SK-N-MC (cell line): ENCODE data around the gene PLXNA2.

ENCODE experiments used
- DNase-seq: peaks from one replicate; pipeline ENCODE4 v3.0.0-alpha.2; 2011; ENCODE audit warnings: low read depth, low spot score
- H3K27ac ChIP-seq: fragments of 200-600 bp; sonication (generic); 2 replicates; pipeline ENCODE4 v1.5.1; 2016; ENCODE audit warnings: mixed run types
- H3K36me3 ChIP-seq: fragments of 200-600 bp; sonication (generic); 2 replicates; pipeline ENCODE4 v1.6.1; 2017; ENCODE audit warnings: antibody characterized with exemption, low read length, mixed read lengths; ENCODE audit not compliant: insufficient read depth
- H3K4me3 ChIP-seq: fragments of 200-600 bp; sonication (generic); 2 replicates; pipeline ENCODE4 v1.5.1; 2016
- H3K9ac ChIP-seq: fragments of 200-600 bp; sonication (generic); 2 replicates; pipeline ENCODE4 v1.8.0; 2017; ENCODE audit warnings: mixed run types, mixed read lengths; ENCODE audit not compliant: insufficient read length
- H3K9me3 ChIP-seq: fragments of 200-600 bp; sonication (generic); 2 replicates; pipeline ENCODE4 v1.6.1; 2017; ENCODE audit warnings: low read depth, mild to moderate bottlenecking, antibody characterized with exemption, low read length, moderate library complexity, mixed read lengths
- EZH2 ChIP-seq: fragments of 200-600 bp; sonication (generic); IDR thresholded peaks from one replicate; pipeline ENCODE4 v1.6.1; 2017; ENCODE audit warnings: antibody characterized with exemption
- FOXP2 ChIP-seq: optimal IDR thresholded peaks from 2 replicates; pipeline ENCODE3; 2011; ENCODE audit warnings: mild to moderate bottlenecking, moderate library complexity; ENCODE audit not compliant: insufficient read depth; ENCODE audit errors: extremely low read length, control extremely low read depth
- POLR2AphosphoS5 ChIP-seq: IDR thresholded peaks from 2 replicates; pipeline ENCODE4 v1.6.1; 2012; ENCODE audit warnings: mild to moderate bottlenecking, low read depth, low read length, borderline replicate concordance

Gene PLXNA2

DNA sequence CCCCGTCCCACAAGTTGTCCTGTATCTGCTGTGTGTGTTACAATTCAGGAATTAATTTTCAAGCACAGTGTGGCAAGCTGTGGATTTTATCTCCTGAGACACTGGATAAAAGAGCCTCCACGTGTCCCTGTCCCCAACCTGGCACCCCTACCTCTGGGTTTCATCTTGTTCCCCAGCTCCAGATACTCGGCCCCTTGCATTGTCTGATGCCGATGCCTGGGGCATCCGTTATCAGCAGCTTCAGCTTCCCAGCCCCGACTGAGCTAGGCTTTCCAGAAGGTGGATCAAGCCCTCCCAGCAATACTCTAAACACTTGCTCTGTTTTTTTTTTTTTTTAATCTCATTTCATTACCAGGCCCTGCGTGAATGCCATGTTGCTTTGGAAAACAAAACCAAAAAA lies 159.4 kb downstream of the PLXNA2 start:
- Histone ChIP-seq H3K27ac (no peak overlapping the region), H3K9ac (no peak overlapping the region), H3K36me3 (no peaks in the 10 kb centered on the region), H3K9me3 (no peaks in the 10 kb centered on the region), H3K4me3 (no peak overlapping the region)
- no peak for DNase-seq
- no peak for TF ChIP-seq POLR2AphosphoS5
- no peak for TF ChIP-seq FOXP2
- no peak for TF ChIP-seq EZH2

DNA sequence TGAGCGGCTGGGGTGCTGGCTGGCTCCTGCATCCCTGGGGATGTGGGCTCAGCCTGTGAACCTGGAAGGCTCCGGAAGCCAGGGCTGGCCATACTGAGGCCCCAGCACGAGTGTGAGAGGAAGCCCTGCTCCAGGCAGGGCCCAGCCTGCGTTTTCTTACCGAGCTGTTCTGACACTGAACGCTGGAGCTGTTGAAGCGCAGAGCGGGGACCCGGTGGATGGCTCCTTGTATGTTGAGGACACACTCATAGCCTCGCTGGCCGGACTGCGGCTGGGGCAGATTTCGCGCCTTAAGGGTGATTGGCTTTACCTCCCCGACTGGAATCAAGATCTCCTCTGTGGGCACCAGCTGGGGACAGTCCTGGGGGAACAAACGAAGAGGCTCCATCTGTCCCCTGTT lies 160.0 kb downstream of the PLXNA2 start:
- Histone ChIP-seq H3K9me3 (no peaks in the 10 kb centered on the region), H3K36me3 (no peaks in the 10 kb centered on the region), H3K27ac (no peak overlapping the region), H3K9ac (no peak overlapping the region), H3K4me3 (no peak overlapping the region)
- no peak for DNase-seq
- TF ChIP-seq POLR2AphosphoS5 (no peak), EZH2 (no peak)

DNA sequence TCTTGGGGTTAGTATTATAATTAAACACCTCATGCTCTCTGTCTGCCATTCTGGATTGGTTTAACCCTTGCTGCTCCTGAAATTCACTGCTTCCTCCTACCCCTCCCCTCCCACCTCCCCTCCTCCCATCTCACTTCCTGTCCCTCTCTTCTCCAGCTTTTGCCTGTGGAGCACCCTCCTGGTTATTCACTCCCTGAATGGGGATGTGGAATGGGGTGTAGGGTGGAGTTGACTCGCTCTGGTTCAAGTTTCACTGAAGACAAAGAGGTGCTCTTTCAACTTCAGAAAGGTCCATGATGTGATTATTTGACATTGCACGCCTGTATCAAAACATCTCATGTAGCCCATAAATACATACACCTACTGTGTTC lies 160.5 kb downstream of the PLXNA2 start:
- no peak overlapping the region for H3K9ac ChIP-seq
- H3K27ac ChIP-seq: no peak overlapping the region
- TF ChIP-seq EZH2: no peak
- TF ChIP-seq POLR2AphosphoS5: no peak
- H3K36me3 ChIP-seq: no peaks in the 10 kb centered on the region
- H3K4me3 ChIP-seq: no peak overlapping the region
- H3K9me3 ChIP-seq: no peaks in the 10 kb centered on the region
- no peak for DNase-seq

DNA sequence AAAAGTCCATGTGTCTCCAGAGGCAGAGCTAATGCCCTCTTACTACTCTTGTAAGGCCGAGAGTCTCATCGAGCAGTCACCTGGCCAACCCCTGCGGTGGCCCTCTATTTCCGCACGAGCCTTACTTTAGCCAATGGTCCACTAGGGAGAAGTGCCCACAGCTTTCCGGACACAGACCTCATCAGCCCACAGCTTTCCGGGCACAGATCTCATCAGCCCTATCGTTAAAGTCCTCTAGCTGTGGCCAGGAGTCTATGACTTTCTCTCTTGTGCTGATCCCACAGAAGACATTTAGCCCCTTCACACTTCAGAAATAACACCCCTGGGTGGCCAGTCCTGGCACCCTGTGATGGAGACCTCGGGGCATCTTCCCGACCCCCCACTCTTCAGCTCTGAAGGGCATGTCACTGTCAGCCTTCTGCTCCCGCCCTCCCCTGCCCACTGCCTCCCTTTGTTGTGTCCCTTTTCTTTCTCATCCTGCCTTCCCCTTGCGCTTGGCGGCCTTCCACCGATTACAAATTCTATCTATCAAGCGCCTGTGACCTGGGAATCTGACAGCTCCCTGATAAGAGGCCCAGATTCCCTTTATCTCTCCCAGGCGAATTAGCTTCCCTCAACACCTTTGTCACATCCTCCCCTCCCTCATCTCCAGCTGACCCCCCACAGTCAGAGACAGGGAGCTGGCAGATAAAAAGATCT lies 161.0 kb downstream of the PLXNA2 start:
- no peak overlapping the region for H3K9ac ChIP-seq
- no peak overlapping the region for H3K4me3 ChIP-seq
- H3K9me3 ChIP-seq: no peaks in the 10 kb centered on the region
- no peak overlapping the region for H3K27ac ChIP-seq
- no peak for DNase-seq
- TF ChIP-seq POLR2AphosphoS5 (no peak), EZH2 (no peak), FOXP2 (no peak)
- H3K36me3 ChIP-seq: no peaks in the 10 kb centered on the region

DNA sequence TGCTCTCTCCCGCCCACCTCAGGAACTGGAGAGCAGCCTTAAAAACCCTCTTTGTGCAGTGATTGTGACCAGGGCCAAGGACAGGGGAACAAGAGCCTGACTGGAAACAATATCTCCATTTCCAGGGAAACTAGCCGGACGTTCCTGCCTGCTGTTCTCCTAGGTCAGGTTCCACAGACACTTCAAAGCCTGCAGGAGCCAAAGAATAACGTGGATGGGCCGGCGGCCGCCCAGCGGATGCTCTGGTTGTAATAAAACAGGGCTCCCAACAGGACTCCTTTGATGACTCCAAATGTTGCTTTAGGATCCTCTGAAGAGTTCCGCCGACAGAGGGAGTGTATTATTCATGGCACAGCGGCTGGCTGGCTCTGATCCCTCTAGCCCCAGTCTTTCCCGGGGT lies 162.2 kb downstream of the PLXNA2 start:
- H3K9me3 ChIP-seq: no peaks in the 10 kb centered on the region
- no peak overlapping the region for H3K9ac ChIP-seq
- no peaks in the 10 kb centered on the region for H3K36me3 ChIP-seq
- no peak for TF ChIP-seq POLR2AphosphoS5
- TF ChIP-seq FOXP2: no peak
- TF ChIP-seq EZH2: no peak
- H3K4me3 ChIP-seq: no peak overlapping the region
- DNase-seq: no peak
- H3K27ac ChIP-seq: no peak overlapping the region

DNA sequence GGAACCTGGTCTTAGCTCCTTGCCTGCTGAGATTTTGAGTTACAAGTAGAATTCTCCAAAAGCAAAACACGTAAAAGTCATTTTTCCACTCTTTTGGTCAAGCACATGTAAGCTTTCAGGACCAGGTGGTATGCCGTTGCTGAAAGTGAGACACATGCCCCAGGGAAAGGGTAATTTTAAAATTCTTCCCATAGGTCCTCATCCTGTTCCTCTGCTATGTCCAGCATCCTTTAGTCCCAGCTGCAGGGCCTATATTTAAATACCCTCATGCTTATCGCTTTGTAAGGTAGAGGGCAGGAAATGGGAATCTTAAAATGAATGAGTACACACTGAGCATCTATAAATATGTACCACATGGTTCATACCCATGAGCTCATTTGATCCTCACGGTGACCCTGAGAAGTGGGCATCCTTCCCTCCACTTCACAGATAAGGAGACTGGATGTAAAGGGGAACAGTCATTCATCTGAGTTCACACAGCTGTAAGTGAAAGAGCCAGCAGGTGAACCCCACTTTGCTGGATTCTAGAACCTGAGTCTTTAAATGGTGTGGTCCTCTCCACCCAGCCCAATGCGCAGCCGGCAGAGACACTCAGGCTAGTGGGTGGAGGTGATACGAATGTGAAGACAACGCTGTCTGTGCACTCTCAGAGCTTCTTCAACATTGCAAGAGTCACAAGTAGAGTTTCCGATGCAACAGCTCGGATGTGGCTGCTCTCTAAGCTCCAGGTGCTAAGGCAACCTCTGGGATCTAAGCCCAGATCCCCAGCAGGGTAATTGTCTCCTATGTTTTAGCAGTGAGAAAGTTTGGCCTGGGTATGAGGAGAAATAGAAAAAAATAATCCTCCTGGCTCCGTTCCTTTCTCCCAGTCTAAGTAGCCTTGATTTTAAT lies 163.5 kb downstream of the PLXNA2 start:
- no peak for TF ChIP-seq FOXP2
- TF ChIP-seq EZH2: no peak
- TF ChIP-seq POLR2AphosphoS5: no peak
- no peak for DNase-seq
- H3K9ac ChIP-seq: no peak overlapping the region
- H3K36me3 ChIP-seq: no peaks in the 10 kb centered on the region
- H3K27ac ChIP-seq: no peak overlapping the region
- H3K9me3 ChIP-seq: no peaks in the 10 kb centered on the region
- H3K4me3 ChIP-seq: no peak overlapping the region

DNA sequence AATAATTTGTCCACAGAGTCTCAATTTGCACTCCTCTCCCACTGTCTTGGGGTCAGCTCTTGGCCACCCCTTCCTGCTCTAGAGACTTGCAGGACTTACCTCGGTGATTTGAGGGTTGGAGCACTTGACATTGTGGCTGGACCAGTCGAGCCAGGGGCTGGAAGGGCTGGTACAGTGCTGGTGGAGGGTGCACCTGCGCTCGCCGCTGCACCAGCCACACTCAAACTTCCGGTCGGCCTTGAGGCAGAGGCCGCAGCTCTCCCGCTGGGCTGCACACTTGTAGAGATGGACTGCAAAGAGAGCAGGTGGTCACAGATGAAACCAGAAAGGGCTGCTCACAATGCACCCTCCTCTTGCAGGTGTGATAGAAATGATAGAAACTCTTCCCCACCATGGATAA lies 165.0 kb downstream of the PLXNA2 start:
- no peak for DNase-seq
- Histone ChIP-seq H3K4me3 (no peak overlapping the region), H3K9ac (no peak overlapping the region), H3K9me3 (no peaks in the 10 kb centered on the region), H3K27ac (no peak overlapping the region), H3K36me3 (no peaks in the 10 kb centered on the region)
- TF ChIP-seq EZH2: no peak
- no peak for TF ChIP-seq POLR2AphosphoS5
- no peak for TF ChIP-seq FOXP2

DNA sequence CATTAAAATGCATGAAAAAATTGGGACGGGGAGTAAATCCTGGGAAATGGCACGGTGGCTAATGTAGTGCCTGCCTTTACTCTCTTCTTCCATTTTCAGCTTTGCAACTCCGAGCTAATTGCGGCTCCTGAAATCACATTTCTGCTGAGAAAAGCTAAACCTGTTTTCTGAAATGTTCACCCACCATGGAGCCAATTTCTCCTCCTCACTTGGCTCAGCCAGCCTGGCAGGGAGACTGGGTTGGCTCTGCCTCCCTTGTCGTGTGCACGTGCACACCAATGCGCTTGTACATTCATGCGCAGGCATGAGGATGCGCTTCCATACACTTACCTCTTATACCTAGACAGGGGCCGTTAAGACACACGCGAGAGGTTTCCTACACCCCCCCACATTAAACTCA lies 165.4 kb downstream of the PLXNA2 start:
- H3K9me3 ChIP-seq: no peaks in the 10 kb centered on the region
- H3K36me3 ChIP-seq: no peaks in the 10 kb centered on the region
- H3K9ac ChIP-seq: no peak overlapping the region
- DNase-seq: no peak
- no peak overlapping the region for H3K27ac ChIP-seq
- TF ChIP-seq POLR2AphosphoS5 (no peak), EZH2 (no peak), FOXP2 (no peak)
- no peak overlapping the region for H3K4me3 ChIP-seq
